Renal cortical epithelial cell (primary cell): Measurements from ENCODE around the gene HES3. TPM values are rescaled to one million over a fixed set of nuclear protein-coding genes. Genes with fewer than 3 reads are reported as not detected.
A peak's percentile ranks its signal among the peaks of the same experiment; 100 is the strongest.

Experiments used
- DNase-seq: peaks from one replicate; pipeline ENCODE4 v3.0.0-alpha.2; 2011; ENCODE audit warnings: low read depth
- total RNA-seq: library from RNA; depleted of rRNA; stranded (reverse); fragments of >200 nt; gene quantifications from 2 replicates; pipeline ENCODE4 v1.2.3, GENCODE V29; 2014

HES3 gene
- total RNA-seq, 1 donor from 2014 or later: not detected

GRCh38 chr1:6245869-6246496, 2.0 kb downstream of the HES3 start:
- no peak for DNase-seq

- DNase-seq: peak; percentile 43
Observed at GRCh38 chr1:6246497-6247467, 2.8 kb downstream of the HES3 start.

- DNase-seq: no peak
Observed at GRCh38 chr1:6247651-6248050, 3.7 kb downstream of the HES3 start.

- no peak for DNase-seq
Observed at GRCh38 chr1:6248161-6248776, 4.3 kb downstream of the HES3 start.

- DNase-seq: no peak
Observed at GRCh38 chr1:6248932-6249738, 5.2 kb downstream of the HES3 start.

GRCh38 chr1:6249739-6250689, 6.0 kb downstream of the HES3 start:
- no peak for DNase-seq

- DNase-seq: no peak
Observed at GRCh38 chr1:6251233-6251632, 7.3 kb downstream of the HES3 start.

GRCh38 chr1:6251681-6252373, 7.8 kb downstream of the HES3 start:
- no peak for DNase-seq

GRCh38 chr1:6252374-6252710, 8.4 kb downstream of the HES3 start:
- DNase-seq: no peak

GRCh38 chr1:6253380-6253779, 9.4 kb downstream of the HES3 start:
- no peak for DNase-seq

- no peak for DNase-seq
Observed at GRCh38 chr1:6254691-6255090, 10.7 kb downstream of the HES3 start.

- no peak for DNase-seq
Observed at GRCh38 chr1:6256645-6257044, 12.7 kb downstream of the HES3 start.

- no peak for DNase-seq
Observed at GRCh38 chr1:6257541-6258069, 13.6 kb downstream of the HES3 start.

GRCh38 chr1:6258675-6259074, 14.7 kb downstream of the HES3 start:
- DNase-seq: no peak

GRCh38 chr1:6259491-6260362, 15.7 kb downstream of the HES3 start:
- DNase-seq: peak; percentile 33

GRCh38 chr1:6260433-6260934, 16.5 kb downstream of the HES3 start:
- DNase-seq: no peak

GRCh38 chr1:6260961-6261614, 17.1 kb downstream of the HES3 start, which contains the start of gene GPR153:
TSS of gene GPR153 (minus strand) at chr1:6261098. CDS start at chr1:6254905, 6,193 bp downstream.
- DNase-seq: no peak

- no peak for DNase-seq
Observed at GRCh38 chr1:6261615-6261995, 17.6 kb downstream of the HES3 start.
